HG03354 (cell line): ENCODE data around the gene RNF212B.
"Not testable (repeated sequence)": the region's sequence is repeated elsewhere in the genome, so short reads cannot be mapped to it uniquely, and the experiment has no call there.

ENCODE experiments used
- ATAC-seq: cut with Tn5 transposase; IDR thresholded peaks from one replicate; pipeline ENCODE4 v1.9.1; 2021; ENCODE audit warnings: mild to moderate bottlenecking; ENCODE audit not compliant: unreplicated experiment, poor library complexity, severe bottlenecking

The RNF212B gene, protein sequence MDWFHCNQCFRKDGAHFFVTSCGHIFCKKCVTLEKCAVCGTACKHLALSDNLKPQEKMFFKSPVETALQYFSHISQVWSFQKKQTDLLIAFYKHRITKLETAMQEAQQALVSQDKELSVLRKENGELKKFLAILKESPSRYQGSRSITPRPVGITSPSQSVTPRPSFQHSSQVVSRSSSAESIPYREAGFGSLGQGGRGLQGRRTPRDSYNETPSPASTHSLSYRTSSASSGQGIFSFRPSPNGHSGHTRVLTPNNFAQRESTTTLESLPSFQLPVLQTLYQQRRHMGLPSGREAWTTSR

DNA sequence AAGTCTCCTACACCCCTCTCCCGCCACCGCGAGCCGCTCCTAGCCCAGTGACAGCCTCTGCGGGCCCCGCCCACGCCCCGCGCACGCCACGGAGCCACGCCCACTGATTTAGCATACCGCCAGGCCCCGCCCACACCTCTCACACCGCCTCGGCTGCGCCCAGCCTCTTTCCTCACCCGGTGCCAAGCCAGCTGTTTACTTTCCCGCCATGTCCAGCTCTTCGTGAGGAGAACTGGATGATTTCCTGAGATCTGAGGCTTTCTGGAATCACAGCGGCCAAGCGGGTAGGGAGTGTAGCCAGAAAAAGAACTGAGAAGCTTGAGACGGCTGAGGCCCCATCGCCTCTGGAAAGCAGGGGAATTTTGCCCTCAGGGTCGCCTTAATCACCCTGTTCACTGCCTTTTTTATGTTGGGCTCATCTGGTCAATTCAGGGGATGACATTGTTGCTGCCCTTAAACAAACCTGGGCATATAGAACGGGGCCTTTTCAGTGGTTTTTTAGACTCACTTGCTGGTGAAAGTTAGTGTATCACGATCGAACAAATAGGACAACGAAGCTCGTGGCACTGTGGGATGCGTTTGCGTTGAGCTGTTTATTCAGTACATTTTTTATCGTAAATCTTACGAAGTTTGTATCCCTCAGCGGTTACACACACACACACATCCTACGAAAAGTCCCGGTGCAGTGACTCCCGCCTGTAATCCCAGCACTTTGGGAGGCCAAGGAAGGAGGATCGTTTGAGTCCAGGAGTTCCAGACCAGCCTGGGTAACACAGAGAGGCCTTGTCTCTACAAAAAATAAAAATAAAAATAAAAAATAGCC lies at the start of gene RNF212B:
TSS of gene RNF212B (plus strand) at position 165 of the 823 bp plus-strand sequence. CDS start 2,410 bp downstream, outside the sequence.
- ATAC-seq = peak; percentile 81

DNA sequence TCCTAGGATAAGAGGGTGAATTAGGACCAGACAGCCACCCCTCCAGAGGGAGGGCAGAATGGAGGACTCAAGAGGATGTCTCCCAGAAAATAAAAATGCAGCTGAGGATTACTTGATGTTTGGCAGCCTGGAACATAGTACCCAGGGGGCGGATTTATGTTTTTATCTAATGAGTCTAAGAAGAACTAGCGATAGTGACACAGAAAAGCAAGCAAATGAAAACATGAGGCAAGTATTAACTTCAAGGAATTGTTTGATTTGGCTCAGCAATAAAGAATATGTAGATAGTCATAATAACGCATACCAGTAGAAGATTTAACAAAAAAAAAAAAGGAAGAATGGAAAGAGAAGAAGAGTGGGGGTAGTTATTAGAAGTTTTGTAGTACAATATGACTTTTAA lies 44.3 kb upstream of the RNF212B start:
- no peak for ATAC-seq

DNA sequence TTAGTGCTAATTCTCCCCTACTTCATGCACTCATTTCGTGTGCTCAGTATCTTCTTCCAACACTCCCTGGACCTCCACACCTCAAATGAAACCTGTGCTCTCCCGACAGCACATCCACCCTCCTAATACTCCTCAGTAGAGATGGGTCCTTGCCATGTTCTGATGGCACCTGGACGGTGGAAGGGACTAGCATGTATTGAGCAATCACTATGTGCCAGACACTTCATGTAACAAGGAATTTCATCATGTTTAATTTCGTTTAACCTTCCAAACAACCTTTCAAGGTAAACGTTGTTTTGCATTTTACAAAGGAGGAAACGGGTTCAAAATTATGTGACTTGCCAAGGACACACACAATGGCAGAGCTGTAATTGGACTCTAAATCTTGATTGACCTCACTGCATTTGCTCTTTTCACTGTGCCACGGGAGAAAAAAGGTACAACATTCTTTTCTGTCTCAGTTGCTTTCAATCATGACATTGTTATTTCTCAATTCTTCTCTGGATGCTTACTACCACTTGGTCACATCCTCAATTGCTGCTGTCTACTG lies 42.1 kb upstream of the RNF212B start:
- no peak for ATAC-seq

DNA sequence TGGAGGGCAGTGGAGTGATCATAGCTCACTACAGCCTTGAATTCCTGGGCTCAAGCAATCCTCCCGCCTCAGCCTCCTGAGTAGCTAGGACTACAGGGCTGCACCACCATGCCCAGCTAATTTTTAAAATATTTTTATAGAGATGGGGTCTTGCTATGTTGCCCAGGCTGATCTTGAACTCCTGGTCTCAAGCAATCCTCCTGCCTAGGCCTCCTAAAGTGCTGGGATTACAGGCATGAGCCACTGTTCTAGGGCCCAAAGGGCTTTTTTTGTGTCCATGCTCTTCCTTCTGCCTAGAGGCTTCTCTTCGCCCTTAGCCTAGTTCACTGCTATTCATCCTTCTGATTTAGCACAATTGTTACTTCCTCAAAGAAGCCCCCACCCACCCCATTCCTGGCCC lies 41.2 kb upstream of the RNF212B start:
- ATAC-seq = not testable (repeated sequence)

DNA sequence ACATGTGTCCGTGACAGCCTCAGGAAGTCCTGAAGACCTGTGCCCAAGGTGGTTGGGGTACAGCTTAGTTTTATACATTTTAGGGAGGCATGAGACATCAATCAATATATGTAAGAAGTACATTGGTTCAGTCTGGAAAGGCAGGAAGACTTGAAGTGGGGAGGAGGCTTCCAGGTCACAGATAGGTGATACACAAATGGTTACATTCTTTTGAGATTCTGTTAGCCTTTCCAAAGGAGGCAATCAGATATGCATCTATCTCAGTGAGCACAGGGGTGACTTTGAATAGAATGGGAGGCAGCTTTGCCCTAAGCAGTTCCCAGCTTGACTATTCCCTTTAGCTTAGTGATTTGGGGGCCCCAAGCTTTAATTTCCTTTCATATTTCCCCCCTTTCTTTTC lies 38.6 kb upstream of the RNF212B start:
- ATAC-seq = not testable (repeated sequence)

DNA sequence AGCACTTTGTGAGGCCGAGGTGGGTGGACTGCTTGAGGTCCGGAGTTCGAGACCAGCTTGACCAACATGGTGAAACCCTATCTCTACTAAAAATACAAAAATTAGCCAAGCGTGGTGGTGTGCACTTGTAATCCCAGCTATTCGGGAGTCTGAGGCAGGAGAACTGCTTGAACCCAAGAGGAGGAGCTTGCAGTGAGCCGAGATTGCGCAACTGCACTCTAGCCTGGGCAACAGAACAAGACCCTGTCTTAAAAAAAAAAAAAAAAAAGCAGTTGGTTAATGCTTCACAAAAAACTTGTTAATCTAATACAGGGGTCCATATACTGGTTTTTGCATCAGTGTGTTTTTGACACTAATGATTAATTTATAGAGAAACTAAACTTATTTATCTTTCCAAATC lies 35.7 kb upstream of the RNF212B start:
- no peak for ATAC-seq

DNA sequence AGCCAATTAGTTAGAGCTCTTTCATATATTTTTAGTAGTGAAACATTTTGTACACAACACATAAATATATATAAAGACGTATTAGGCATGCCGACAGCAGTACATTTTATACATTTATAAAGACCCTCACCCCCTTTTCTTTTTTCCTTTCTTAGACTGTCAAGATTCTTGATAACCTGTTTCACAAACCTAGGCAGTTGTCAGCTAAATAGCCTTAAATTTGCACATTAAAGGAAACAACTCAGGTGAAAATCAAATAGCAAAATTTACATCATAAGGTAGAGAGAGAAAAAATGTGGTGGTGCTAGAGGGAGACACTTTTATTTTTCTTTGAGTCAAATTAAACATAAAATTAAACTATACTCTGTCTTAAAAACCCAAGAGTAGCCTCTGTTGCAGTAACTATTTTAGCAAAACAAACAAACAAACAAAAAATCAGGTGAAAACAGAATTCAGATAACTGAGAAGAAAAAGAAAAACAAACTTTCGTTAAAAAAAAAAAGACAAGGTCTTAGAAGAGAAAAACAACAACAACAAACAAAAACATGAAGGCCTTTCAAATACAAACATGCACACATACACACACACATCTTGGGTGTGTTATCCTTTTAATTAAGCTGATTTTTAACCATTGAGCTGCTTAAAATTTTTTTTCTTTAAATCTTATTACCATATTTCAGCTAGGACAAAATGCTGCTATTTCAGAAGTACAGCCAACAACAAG lies 31.2 kb upstream of the RNF212B start:
- ATAC-seq = no peak

DNA sequence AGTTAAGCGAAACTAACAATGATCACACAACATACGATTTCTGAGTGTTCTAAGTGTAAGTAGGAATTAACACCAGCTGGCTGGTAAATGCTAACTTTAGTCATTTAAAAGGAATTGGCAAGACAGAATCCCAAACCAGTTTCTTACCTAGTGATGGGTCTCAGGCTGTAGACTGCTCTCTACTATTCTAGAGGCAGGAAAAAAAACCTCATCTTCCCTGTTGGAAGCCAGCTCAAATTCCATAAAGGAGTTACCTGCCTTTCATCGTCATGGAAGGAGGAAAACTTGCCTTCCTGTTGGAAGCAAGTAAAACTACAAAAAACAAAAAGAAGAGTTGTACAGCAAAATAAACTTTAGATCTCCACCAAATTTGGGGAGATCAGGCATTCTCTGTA lies 30.6 kb upstream of the RNF212B start:
- ATAC-seq = no peak

DNA sequence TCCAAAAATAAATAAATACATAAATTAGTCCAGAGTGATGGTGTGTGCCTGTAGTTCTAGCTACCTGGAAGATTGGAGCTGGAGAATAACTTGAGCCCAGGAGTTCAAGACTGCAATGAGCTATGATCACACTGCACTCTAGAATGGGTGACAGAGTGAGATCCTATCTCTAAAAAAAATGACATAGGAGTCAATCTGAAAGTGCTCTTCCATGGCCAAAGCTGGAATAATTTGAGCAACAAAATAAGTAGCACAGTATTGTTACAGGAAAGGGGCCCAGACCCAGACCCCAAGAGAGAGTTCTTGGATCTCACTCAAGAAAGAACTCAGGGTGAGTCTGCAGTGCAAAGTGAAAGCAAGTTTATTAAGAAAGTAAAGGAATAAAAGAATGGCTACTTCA lies 29.4 kb upstream of the RNF212B start:
- no peak for ATAC-seq

DNA sequence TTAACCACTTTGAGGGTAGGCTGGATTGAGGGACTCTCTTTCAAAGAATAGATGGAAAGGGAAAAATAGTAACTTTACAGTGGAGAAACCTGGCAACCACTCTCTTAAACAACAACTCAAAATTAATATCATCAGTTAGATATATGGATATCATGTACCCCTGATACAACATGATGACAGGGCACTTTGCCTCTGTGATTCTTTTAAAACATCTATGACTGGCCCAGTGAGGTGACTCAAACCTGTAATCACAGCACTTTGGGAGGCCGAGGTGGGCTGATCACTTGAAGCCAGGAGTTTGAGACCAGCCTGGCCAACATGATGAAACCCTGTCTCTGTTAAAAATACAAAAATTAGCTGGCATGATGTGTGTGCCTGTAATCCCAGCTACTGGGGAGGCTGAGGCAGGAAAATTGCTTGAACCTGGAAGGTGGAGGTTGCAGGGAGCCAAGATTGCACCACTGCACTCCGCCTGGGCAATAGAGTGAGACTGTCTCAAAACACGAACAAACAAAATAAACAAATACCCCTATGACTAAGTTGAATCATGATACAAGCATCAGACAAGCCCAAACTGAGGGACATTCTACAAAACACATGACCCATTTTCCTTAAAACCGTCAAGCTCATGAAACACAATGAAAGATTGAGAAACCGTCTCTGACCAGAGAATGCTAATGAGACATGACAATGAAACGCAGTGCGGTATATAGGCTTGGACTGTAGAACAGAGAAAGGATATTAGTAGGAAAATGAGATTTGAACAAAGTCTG lies 27.9 kb upstream of the RNF212B start:
- ATAC-seq = no peak

DNA sequence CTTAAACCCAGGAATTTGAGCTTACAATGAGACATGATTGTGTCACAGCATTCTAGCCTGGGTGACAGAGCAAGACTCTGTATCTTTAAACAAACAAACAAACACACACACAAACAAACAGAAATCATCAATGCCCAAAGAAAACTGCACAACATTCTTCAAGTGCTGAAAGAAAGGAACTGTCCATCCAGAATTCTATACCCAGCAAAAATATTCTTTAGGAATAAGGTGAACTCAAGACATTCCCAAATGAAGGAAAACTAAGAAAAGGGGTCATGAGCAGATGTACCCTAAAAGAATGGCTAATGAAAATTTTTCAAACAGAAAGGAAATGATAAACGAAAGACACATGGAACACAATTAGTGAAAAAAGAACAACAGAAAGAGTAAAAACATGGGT lies 22.3 kb upstream of the RNF212B start:
- no peak for ATAC-seq

DNA sequence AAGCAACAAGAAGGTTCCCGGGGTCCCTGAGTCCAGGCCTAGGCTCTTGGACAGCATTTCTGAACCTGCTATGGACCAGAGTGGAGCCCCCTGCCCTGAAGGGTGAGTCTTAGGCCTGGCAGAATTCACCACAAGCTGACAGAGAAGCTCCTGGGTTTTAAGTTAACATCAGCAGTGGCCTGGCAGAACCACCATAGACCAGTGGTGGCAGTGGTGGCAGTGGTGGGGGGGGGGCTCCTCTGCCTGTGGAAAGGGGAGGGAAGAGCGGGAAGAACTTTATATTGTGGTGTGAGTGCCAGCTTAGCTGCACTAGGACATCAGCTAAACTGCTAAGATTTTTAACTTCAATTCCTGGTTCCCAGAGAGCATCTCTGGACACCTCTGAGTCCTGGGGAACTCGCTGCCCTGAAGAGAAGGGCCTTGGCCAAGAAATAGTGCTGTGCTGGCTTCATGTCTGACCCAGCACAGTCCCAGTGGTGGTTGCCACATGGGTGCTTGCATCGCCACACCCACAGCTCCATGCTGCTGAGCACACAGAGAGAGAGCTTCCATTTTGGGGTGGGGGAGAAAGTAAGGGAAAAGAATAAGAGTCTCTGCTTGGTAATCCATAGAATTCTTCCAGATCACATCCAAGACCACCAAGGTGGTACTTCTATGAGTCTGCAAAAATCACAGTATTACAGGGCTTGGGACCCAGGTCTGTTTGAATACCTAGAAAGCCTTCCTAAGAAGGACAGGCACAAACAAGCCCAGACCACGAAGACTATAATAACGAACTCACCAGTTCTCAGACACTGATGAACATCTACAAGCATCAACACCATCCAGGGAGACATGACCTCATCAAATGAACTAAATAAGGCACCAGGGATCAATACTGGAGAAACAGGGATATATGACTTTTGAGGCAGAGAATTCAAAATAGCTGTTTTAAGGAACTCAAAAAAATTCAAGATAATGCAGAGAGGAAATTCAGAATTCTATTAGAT lies 20.4 kb upstream of the RNF212B start:
- ATAC-seq = no peak

DNA sequence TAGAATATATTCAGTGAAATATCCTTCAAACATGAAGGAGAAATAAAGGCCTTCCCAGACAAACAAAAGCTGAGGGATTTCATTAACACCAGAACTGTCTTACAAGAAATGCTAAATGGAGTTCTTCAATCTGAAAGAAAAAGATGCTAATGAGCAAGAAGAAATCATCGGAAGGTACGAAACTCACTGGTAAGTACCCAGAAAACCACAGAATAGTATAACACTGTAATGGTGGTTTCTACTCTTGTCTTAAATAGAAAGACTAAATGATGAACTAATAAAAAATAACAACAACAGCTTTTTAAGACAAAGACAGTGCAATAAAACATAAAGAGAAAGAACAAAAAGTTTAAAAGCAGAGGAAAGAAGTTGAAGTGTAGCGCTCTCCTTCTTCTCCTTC lies 18.7 kb upstream of the RNF212B start:
- no peak for ATAC-seq

DNA sequence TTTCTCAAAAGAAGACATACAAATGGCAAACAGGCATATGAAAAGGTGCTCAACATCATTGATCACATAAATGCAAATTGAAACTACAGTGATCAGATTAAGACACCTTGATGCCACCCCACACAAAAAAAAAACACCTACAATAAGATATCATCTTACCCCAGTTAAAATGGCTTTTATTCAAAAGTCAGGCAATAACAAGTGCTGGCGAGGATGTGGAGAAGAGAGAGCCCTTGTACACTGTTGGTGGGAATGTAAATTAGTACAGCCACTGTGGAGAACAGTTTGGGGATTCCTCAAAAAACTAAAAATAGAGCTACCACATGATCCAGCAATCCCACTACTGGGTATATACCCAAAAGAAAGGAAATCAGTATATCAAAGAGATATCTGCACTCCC lies 12.8 kb upstream of the RNF212B start:
- ATAC-seq = not testable (repeated sequence)

DNA sequence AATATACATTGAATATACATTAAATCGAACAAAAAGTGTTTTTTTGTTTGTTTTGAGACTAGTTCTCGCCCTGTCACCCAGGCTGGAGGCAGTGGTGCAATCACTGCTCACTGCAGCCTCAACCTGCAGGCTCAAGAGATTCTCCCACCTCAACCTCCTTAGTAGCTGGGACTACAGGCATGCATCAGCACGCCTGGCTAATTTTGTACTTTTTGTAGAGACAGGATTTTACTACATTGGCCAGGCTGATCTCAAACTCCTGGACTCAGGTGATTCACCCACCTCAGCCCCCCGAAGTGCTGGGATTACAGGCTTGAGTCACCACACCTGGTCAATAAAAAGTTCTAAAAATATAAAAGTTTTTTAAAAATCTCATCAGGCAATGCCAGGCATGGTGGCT lies 10.2 kb upstream of the RNF212B start:
- ATAC-seq = no peak

DNA sequence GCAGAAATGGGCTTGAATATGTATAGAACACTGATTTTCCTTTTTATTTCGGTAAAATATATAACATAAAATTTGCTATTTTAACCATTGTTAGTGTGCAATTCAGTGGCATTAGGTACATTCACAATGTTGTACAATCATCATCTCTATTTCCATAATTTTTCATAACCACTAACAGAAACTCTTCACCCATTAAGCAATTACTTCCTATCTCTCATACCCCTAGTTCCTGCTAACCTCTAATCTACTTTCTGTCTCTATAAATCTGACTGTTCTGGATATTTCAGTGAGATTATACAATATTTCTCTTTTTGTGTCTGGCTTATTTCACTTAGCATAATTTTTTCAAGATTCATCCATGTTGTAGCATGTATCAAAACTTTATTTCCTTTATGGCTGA lies 8.9 kb upstream of the RNF212B start:
- ATAC-seq = no peak

DNA sequence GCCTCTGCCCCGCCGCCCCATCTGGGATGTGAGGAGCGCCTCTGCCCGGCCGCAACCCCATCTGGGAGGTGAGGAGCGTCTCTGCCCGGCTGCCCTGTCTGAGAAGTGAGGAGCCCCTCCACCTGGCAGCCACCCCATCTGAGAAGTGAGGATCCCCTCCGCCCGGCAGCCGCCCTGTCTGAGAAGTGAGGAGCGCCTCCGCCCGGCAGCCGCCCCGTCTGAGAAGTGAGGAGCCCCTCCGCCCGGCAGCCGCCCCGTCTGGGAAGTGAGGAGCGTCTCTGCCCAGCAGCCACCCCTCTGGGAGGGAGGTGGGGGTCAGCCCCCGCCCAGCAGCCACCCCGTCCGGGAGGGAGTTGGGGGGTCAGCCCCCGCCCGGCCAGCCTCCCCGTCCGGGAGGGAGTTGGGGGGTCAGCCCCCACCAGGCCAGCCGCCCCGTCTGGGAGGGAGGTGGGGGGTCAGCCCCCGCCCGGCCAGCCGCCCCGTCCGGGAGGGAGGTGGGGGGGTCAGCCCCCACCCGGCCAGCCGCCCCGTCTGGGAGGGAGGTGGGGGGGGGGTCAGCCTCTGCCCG lies 5.4 kb upstream of the RNF212B start:
- not testable (repeated sequence) for ATAC-seq

DNA sequence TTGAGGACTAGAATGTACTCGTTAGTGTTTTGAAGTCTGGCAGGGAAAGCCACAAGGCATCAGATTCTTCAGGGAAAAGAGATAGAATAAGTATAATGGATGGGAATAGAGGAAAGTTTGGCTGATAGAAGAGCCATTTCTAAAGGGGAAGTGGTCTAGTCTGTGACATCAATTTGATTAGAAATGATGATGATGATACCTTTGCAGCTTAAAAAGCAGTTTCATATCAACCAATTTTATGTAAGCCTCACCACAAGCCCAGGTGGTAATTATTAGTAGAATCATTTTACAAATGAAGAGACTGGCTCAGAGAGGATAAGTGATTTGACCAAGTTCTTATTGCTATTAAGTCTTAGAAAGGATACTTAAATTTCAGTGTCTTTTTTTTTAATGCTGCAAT lies 2.9 kb downstream of the RNF212B start:
- ATAC-seq = no peak
